LNCaP clone FGC (cell line): ENCODE results near the gene TNF.
"Not testable (repeated sequence)": the region's sequence is repeated elsewhere in the genome, so short reads cannot be mapped to it uniquely, and the experiment has no call there.

Experiments
- DNase-seq: peaks from one replicate; pipeline ENCODE4 v3.0.0-alpha.2; 2011; ENCODE audit warnings: low read depth
- H3K4me3 ChIP-seq: 2 replicates; pipeline ENCODE4 v1.5.1; 2011; ENCODE audit warnings: mild to moderate bottlenecking, low read depth, low read length, control low read depth
- TF ChIP-seq, protein P1 (sequence below): IDR thresholded peaks from 2 replicates; pipeline ENCODE4 v1.5.1; 2012; ENCODE audit warnings: mild to moderate bottlenecking; ENCODE audit not compliant: control insufficient read depth, insufficient read depth; ENCODE audit errors: extremely low read depth

Gene TNF

DNA sequence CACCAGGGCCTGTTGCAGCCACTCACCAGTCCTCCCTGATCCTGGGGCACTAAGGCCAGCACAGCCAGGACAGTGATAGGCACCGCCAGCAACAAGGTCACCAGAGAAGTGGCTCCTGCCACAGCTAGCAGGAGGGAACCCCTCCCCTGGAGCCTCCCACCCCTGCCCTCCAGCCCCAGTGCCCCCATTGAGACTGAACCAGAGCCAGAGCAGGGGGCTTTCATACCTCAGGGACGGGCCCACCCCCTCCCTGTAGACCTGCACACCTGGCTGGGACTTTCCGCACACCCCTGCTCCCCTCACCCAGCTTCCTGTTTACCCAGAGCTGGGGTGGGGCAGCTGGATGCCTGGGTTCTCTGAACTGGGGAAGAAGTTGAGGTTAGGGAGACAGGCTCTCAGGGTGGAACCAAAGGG is 6.9 kb downstream of the TNF start, which contains the start of gene LTB:
Gene LTB, minus strand, starts transcription at position 195 of the 414 bp plus-strand sequence. Its CDS starts 7 bp downstream, at position 188.
- peak within 1 kb of the TSS; percentile 53 for H3K4me3 ChIP-seq
- no peak for DNase-seq
- TF ChIP-seq, protein P1, sequence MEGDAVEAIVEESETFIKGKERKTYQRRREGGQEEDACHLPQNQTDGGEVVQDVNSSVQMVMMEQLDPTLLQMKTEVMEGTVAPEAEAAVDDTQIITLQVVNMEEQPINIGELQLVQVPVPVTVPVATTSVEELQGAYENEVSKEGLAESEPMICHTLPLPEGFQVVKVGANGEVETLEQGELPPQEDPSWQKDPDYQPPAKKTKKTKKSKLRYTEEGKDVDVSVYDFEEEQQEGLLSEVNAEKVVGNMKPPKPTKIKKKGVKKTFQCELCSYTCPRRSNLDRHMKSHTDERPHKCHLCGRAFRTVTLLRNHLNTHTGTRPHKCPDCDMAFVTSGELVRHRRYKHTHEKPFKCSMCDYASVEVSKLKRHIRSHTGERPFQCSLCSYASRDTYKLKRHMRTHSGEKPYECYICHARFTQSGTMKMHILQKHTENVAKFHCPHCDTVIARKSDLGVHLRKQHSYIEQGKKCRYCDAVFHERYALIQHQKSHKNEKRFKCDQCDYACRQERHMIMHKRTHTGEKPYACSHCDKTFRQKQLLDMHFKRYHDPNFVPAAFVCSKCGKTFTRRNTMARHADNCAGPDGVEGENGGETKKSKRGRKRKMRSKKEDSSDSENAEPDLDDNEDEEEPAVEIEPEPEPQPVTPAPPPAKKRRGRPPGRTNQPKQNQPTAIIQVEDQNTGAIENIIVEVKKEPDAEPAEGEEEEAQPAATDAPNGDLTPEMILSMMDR = no peak

DNA sequence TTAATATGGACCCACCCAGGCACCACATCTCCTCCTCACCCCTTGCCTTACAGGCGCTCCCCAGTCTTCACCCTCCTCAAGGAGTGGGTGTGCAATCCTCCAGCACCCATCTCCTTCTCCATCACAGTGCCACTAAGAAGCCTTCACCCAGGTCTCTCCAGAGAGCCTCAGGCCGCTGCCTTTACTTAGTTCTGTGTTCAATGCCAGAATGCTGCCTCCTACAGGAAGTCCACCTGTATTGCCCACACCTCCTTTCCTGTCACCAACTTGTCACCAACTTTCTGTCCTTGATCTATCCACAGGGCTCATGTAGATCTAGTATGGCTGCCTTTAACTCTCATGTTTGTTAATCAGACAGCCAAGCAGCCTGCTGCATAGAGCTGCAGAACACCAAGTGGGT is 10.1 kb downstream of the TNF start:
- no peak overlapping the region for H3K4me3 ChIP-seq
- TF ChIP-seq, protein P1 = 0 out of 2 replicates have a peak, but pooled peaks have one; percentile 16
- no peak for DNase-seq

DNA sequence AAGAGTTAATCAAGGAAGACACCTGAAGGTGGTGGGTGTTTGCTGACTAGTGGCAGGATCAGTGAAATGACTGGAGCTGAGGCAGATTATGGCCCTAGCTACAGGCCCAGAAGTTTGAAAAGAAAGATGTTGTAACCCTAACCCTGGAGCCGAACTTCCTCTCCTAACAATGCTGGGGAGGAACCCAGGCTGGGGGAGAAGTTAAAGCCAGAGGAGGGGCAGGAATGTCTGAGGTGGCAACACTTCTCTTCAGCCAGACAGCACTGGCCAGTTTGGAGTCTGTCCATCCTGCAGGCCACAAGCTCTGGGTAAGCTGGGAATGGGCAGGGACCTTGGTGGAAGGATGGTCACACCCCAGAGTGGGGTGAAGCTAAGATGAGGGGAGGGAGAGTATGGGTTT is 10.6 kb downstream of the TNF start, which contains the start of gene LST1:
Gene LST1, plus strand, starts transcription at position 270 of the 400 bp plus-strand sequence. CDS start 1,023 bp downstream, outside the sequence.
- no peak for DNase-seq
- no peak within 1 kb of the TSS for H3K4me3 ChIP-seq

DNA sequence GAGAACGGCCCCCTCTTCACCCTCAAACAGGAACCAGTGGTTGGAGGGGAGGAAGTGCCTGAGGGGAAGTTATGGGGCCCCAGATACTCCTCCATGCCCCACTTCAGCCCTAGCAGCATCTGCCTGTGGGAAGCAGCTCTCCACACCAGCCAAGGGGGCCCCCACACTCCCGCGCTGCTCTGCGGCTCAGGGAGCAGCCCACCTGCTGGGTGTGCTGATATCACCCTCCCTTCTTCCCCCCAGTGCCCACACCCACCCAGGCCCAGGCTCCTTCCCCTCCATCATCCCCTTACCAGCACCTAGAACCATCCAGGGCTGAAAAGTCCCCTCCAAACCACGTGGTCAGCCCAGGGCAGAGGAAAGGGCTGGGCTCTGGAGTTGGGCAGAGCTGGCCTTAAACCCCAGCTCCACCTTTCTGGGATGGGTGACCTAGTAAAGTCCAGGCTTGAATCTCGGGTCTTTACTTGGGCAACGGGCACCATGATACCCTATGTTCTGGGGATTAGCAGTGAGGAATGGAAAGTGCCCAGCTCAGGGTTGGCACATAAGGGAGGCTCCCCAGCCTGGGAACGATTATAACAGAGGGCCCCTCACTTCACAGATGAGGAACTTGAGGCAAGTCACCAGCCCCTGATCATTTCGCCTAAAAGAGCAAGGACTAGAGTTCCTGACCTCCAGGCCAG is 11.4 kb downstream of the TNF start:
- H3K4me3 ChIP-seq = no peak overlapping the region
- no peak for DNase-seq
- TF ChIP-seq, protein P1 = no peak

More for the DNA sequence above, 10.6 kb downstream of the TNF start, which contains the start of gene LST1:
- TF ChIP-seq, protein P1 = no peak

DNA sequence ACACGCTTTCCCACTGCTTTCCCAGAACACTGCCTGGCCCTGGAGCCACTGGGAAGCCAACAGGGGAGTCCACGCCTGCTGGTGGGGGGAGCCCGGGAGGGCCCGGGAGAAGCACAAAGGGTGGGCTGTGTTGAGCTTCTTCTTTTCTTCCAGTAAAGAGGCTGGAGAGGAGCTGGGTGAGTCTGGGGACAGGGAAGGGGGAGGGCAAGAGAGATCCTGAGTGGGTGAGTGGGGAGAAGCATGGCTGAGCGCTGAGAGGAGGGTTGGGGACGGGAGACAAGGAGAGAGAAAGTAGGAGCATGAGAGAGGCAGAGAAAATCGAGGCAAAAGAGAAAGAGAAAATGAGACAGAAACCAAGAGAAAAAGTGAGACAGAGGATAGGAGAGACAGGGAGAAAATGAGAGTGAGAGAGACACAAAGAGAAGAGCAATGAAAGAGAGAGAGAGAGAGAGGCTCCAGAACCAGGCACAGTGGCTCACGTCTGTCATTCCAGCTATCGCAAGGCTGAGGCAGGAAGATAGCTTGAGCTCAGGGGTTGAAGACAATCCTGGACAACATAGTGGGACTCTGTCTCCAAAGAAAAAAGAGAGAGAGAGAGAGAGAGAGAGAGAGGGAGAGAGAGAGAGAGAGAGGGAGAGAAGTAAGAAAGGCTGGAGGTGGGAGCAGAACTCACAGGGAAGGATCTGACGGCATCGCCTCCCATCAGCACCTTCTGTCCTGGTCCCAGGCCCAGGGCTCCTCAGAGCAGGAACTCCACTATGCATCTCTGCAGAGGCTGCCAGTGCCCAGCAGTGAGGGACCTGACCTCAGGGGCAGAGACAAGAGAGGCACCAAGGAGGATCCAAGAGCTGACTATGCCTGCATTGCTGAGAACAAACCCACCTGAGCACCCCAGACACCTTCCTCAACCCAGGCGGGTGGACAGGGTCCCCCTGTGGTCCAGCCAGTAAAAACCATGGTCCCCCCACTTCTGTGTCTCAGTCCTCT is 12.7 kb downstream of the TNF start:
- TF ChIP-seq, protein P1 = no peak
- no peak for DNase-seq
- no peak overlapping the region for H3K4me3 ChIP-seq

DNA sequence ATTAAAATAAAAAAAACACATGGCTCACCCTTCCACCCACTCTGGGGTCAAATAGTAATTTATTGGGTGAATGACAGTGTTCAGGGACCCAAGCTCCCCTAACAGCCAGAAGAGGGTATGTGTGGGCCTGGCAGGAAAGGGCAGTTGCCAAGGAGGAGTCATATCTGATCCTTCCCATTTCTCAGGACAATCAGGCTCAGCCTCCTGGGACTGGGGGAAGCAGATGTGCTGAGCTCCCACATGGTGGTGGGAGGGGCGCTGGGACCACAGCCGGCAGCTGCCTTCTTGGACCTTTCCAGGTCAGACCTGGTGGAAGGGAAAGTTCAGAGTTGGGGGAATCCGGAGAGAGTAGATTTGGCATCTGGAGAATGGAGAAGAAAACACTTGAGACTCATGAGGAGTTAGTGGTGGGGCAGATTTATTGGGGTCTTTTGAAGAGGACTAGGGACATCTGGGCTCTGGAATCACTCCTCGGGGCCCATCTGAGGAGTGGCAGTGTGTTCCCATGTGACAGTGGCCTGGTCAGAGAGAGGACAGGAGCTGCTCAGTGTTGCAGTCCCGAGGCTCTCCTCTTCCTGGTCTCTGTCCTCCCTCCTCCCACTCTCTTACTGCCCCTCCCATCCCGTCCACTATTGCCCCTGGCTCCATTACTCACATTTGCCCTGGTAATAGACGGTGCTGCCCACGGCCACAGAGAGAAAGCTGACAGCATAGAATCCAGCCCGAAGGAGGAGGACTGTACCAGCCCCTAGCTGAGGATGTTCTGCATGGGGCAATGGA is 13.7 kb downstream of the TNF start:
- no peak for DNase-seq
- no peak overlapping the region for H3K4me3 ChIP-seq
- TF ChIP-seq, protein P1 = no peak

DNA sequence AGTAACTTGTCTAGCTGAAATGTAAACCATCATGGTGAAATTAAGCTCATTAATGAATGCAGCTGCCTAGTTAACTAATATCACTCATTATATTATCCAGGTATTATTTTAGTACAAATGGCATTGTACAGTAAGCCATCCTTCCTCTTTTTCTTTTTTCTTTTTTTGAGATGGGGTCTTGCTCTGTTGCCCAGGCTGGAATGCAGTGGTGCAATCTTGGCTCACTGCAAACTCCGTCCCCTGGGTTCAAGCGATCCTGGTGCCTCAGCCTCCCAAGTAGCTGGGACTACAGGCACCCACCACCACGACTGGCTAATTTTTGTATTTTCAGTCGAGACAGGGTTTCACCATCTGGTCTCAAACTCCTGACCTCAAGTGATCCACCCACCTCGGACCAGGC is 15.3 kb downstream of the TNF start:
- DNase-seq, H3K4me3 ChIP-seq: not testable (repeated sequence)
